Subcutaneous adipose tissue (tissue), 4 donors: ENCODE results near the gene POGLUT3. TPM values are rescaled to one million over a fixed set of nuclear protein-coding genes. Genes with fewer than 3 reads are reported as not detected.

Source experiments
- CTCF ChIP-seq: fragments of 450-650 bp; IDR thresholded peaks from one replicate; pipeline ENCODE4 v1.5.1; 2016; ENCODE audit warnings: low read depth, mild to moderate bottlenecking, control low read depth, antibody characterized with exemption, moderate library complexity
- total RNA-seq, 4 donors: library from RNA; depleted of rRNA; stranded (reverse); fragments of >200 nt; gene quantifications; one replicate each; pipeline ENCODE4 v1.1.0, GENCODE V29; 2016

POGLUT3 gene
- total RNA-seq, 4 donors from 2014 or later: 17.8 to 29.3 (median 24.0) TPM

GRCh38 chr11:108518581-108518980 is 20.4 kb upstream of the POGLUT3 start:
- TF ChIP-seq CTCF: no peak

- no peak for TF ChIP-seq CTCF
Measured at GRCh38 chr11:108516125-108516524, 17.9 kb upstream of the POGLUT3 start.

- TF ChIP-seq CTCF: no peak
Measured at GRCh38 chr11:108512708-108513107, 14.5 kb upstream of the POGLUT3 start.

- no peak for TF ChIP-seq CTCF
Measured at GRCh38 chr11:108511851-108512474, 13.8 kb upstream of the POGLUT3 start.

GRCh38 chr11:108508653-108509593 is 10.7 kb upstream of the POGLUT3 start:
- TF ChIP-seq CTCF: no peak

- no peak for TF ChIP-seq CTCF
Measured at GRCh38 chr11:108501396-108501795, 3.2 kb upstream of the POGLUT3 start.

- no peak for TF ChIP-seq CTCF
Measured at GRCh38 chr11:108500721-108501120, 2.5 kb upstream of the POGLUT3 start.
